H1 (cell line): ENCODE measurements around the gene SLC6A17. TPM values are rescaled to one million over a fixed set of nuclear protein-coding genes. Genes with fewer than 3 reads are reported as not detected.

Experiments
- ASH2L ChIP-seq: fragments of 200-600, 300-600 bp; sonication (generic); IDR thresholded peaks from one replicate; pipeline ENCODE4 v1.7.1; 2017; ENCODE audit warnings: low read length
- SIN3A ChIP-seq, 2 experiments: IDR thresholded peaks in 1 of 2; conservative IDR thresholded peaks in 1 of 2; 2 replicates each; pipeline ENCODE4 v1.6.1; 2011 to 2012; ENCODE audit warnings: low read length in 2 of 2, improper control_type of control experiment in 1 of 2, low read depth in 1 of 2, mild to moderate bottlenecking in 1 of 2
- SIRT6 ChIP-seq: IDR thresholded peaks from one replicate; pipeline ENCODE4 v1.7.1; 2012; ENCODE audit warnings: low read length, inconsistent platforms
- TEAD4 ChIP-seq: IDR thresholded peaks from 2 replicates; pipeline ENCODE4 v1.6.1; 2012; ENCODE audit warnings: low read depth, low read length, inconsistent platforms, mixed read lengths
- USF2 ChIP-seq: IDR thresholded peaks from 2 replicates; pipeline ENCODE4 v1.6.1; 2011; ENCODE audit warnings: low read length, improper control_type of control experiment
- polyA plus RNA-seq, 7 experiments: library from polyadenylated mRNA; depleted of rRNA in 3 of 7; stranded (reverse) in 5 of 7; unstranded in 2 of 7; fragments of >200 nt in 5 of 7; fragments of 200-250 nt in 2 of 7; gene quantifications; 1 replicate in 5 of 7; 2 replicates in 1 of 7; 4 replicates in 1 of 7; pipeline versions ENCODE4 v1.2.1 to v1.2.3, GENCODE V29; 2011 to 2013; ENCODE audit warnings: missing spikeins in 2 of 7, mixed read lengths in 2 of 7
- total RNA-seq: library from RNA; stranded (reverse); fragmentation: NEBNext Ultra II Directional; extraction: Animal tissue kit (Norgen Biotek cat#: 25700); gene quantifications from 2 replicates; pipeline ENCODE4 v1.2.1, GENCODE V29; 2021

Gene SLC6A17
- total and polyA plus RNA-seq, 2 of the 8 experiments (the other 6 are each of a cell fraction or from before 2014, with no cell fraction given) = 0.15 to 0.28 TPM

- TF ChIP-seq USF2 (peak; percentile 92), TEAD4 (no peak), SIN3A (conservative IDR thresholded peaks at IDR 0.05 in 1 of 2, IDR thresholded peaks at IDR 0.05 in 1 of 2; ENCODE audit: low read depth in 1 of 2, low read length in 2 of 2) (peak; percentile 81 to 95; a peak in 3 of 4 replicates), ASH2L (no peak), SIRT6 (no peak)
Measured at GRCh38 chr1:110136911-110137310, 13.4 kb upstream of the SLC6A17 start (continued).
